ENCODE measurements around the gene REL. TPM values are rescaled to one million over a fixed set of nuclear protein-coding genes. Genes with fewer than 3 reads are reported as not detected.
A peak's percentile ranks its signal among the peaks of the same experiment; 100 is the strongest.

REL gene
- total and polyA plus RNA-seq, 9 of the 15 experiments (the other 6 are each of a cell fraction or from before 2014, with no cell fraction given), result 0.63 to 8.6 (median 6.3) TPM

- Histone ChIP-seq H3K27me3 (ENCODE audit: control insufficient read depth in 2 of 2, insufficient read depth in 2 of 2, low read length in 2 of 2) (no peaks in the 10 kb centered on the region), H2AFZ (ENCODE audit: low read depth, low read length) (no peak overlapping the region), H3K4me1 (replicated peaks in 1 of 2; ENCODE audit: control insufficient read depth in 2 of 2, insufficient read depth in 2 of 2, low read length in 2 of 2) (no peaks in the 10 kb centered on the region), H3K9ac (ENCODE audit: insufficient read depth in 1 of 2, low read depth in 2 of 2, low read length in 2 of 2) (no peak overlapping the region), H3K36me3 (ENCODE audit: control insufficient read depth, insufficient read depth, low read length) (no peaks in the 10 kb centered on the region; the same call in 2 of the 3 replicates), H3K9me3 (replicated peaks; ENCODE audit: control insufficient read depth, insufficient read depth, low read depth, low read length) (no peaks in the 10 kb centered on the region), H3K4me3 (no peak overlapping the region), H3K9me1 (ENCODE audit: control insufficient read depth, insufficient read depth, low read length) (no peaks in the 10 kb centered on the region), H3K27ac (ENCODE audit: extremely low read depth, low read depth, low read length) (no peak overlapping the region), H3K4me2 (ENCODE audit: insufficient read depth, low read length) (no peak overlapping the region), H3K79me2 (ENCODE audit: control insufficient read depth, insufficient read depth, low read length) (no peaks in the 10 kb centered on the region), H4K20me1 (replicated peaks; ENCODE audit: control insufficient read depth, insufficient read depth, low read length) (no peaks in the 10 kb centered on the region)
- POLR2A ChIA-PET, result no interaction called here
- CTCF ChIA-PET (ENCODE audit: low intra/inter-chr PET ratio), result no interaction called here
- no TSS peak for BruUV-seq (replicated peaks)
- ATAC-seq (no peak), FAIRE-seq (no peak), DNase-seq (ENCODE audit: extremely low read depth in 1 of 4, low spot score in 3 of 4) (no peak)
- no peak for TF ChIP-seq NONO (IDR thresholded peaks at IDR 0.05; ENCODE audit: low read depth in 2 of 2, low read length in 1 of 2)
- 0 out of 2 replicates have a peak, but pooled peaks have one; percentile 23 for TF ChIP-seq ZNF316 (IDR thresholded peaks at IDR 0.05)
- no peak for TF ChIP-seq SRSF3 (IDR thresholded peaks at IDR 0.05; ENCODE audit: insufficient read depth, low read length)
- TF ChIP-seq TSHZ1 (CRISPR knock-in tag; IDR thresholded peaks at IDR 0.05), result no peak
- no peak for TF ChIP-seq FIP1L1 (IDR thresholded peaks at IDR 0.05; ENCODE audit: low read depth, low read length, poor library complexity, severe bottlenecking)
- TF ChIP-seq SRF (CRISPR knock-in tag; IDR thresholded peaks at IDR 0.05), result 0 out of 4 replicates have a peak, but pooled peaks of 1 of the 2 experiments have one; percentile 9
- in situ Hi-C loops (cut with MboI) (no loop called here), intact Hi-C loops (cut with micrococcal nuclease) (no loop called here)
- WGBS (ENCODE audit: insufficient coverage, low coverage, missing lambda C conversion rate), result 74% methylated on average over 4 of the region's 4 CpGs
Measured at GRCh38 chr2:60947056-60947455, 65.7 kb downstream of the REL start.
